SK-N-SH (cell line): ENCODE measurements around the gene CCT2. TPM values are rescaled to one million over a fixed set of nuclear protein-coding genes. Genes with fewer than 3 reads are reported as not detected.

Source experiments
- CTCF ChIA-PET: fragments of 300-600, 350-600 bp; formaldehyde crosslinking; extraction: SDS; loops from one replicate; lab custom pipeline; 2021; lab: Yijun Ruan, JAX
- POLR2A ChIA-PET: fragments of 350-600 bp; sonication (Branson Sonifier 250); formaldehyde crosslinking; extraction: SDS; loops from one replicate; lab custom pipeline; 2020; ENCODE audit warnings: antibody characterized with exemption, inconsistent platforms; lab: Yijun Ruan, JAX
- DNase-seq: peaks from one replicate; pipeline ENCODE4 v3.0.0; 2012
- H2AFZ ChIP-seq: fragments of 200-600 bp; sonication (generic); 2 replicates; pipeline ENCODE4 v1.8.1; 2016; ENCODE audit warnings: antibody characterized with exemption, mild to moderate bottlenecking, low read depth
- H3F3A ChIP-seq: fragments of 200-600 bp; sonication (generic); replicated peaks from 2 replicates; pipeline ENCODE3; 2016; ENCODE audit warnings: antibody characterized with exemption, mild to moderate bottlenecking; ENCODE audit not compliant: insufficient read depth
- H3K27ac ChIP-seq, 2 experiments: fragments of 200-500 bp in 1 of 2; fragments of 200-600 bp in 1 of 2; sonication (Bioruptor generic) in 1 of 2; sonication (generic), shearing (Covaris generic) in 1 of 2; 2 replicates each; pipeline versions ENCODE4 v1.5.1 to v1.6.1; 2014 to 2016; ENCODE audit warnings: low read depth in 2 of 2, inconsistent platforms in 1 of 2, low read length in 1 of 2, mild to moderate bottlenecking in 1 of 2, mixed read lengths in 1 of 2
- H3K27me3 ChIP-seq: fragments of 200-600 bp; sonication (generic), shearing (Covaris generic); 2 replicates; pipeline ENCODE4 v1.6.1; 2016; ENCODE audit warnings: mixed run types; ENCODE audit not compliant: insufficient read depth
- H3K36me3 ChIP-seq, 2 experiments: fragments of 200-500 bp in 1 of 2; fragments of 200-600 bp in 1 of 2; sonication (Bioruptor generic) in 1 of 2; sonication (generic) in 1 of 2; replicated peaks in 1 of 2; 2 replicates each; pipeline versions ENCODE3 to v1.5.1; 2014 to 2016; ENCODE audit warnings: low read length in 1 of 2, mild to moderate bottlenecking in 1 of 2; ENCODE audit not compliant: insufficient read depth in 2 of 2, control insufficient read depth in 1 of 2
- H3K4me1 ChIP-seq, 2 experiments: fragments of 200-500 bp in 1 of 2; fragments of 200-600 bp in 1 of 2; sonication (Bioruptor generic) in 1 of 2; sonication (generic), shearing (Covaris generic) in 1 of 2; 2 replicates each; pipeline versions ENCODE4 v1.5.1 to v1.6.1; 2014 to 2016; ENCODE audit warnings: low read depth in 1 of 2, low read length in 1 of 2, mixed run types in 1 of 2; ENCODE audit not compliant: insufficient read depth in 2 of 2, control insufficient read depth in 1 of 2
- H3K4me2 ChIP-seq: fragments of 200-600 bp; sonication (generic), shearing (Covaris generic); 2 replicates; pipeline ENCODE4 v1.6.1; 2017; ENCODE audit warnings: mixed run types
- H3K4me3 ChIP-seq, 2 experiments: fragments of 200-500 bp in 1 of 2; fragments of 200-600 bp in 1 of 2; sonication (Bioruptor generic) in 1 of 2; sonication (generic), shearing (Covaris generic) in 1 of 2; 2 replicates each; pipeline versions ENCODE4 v1.5.1 to v1.8.1; 2014 to 2016; ENCODE audit warnings: low read depth in 2 of 2, inconsistent platforms in 1 of 2, low read length in 1 of 2, mild to moderate bottlenecking in 1 of 2, mixed read lengths in 1 of 2, moderate library complexity in 1 of 2
- H3K79me2 ChIP-seq: fragments of 200-600 bp; sonication (generic); 2 replicates; pipeline ENCODE4 v1.8.1; 2017; ENCODE audit warnings: mild to moderate bottlenecking; ENCODE audit not compliant: insufficient read depth
- H3K9ac ChIP-seq: fragments of 200-600 bp; sonication (generic); 2 replicates; pipeline ENCODE4 v1.6.1; 2017; ENCODE audit warnings: mixed run types
- H3K9me2 ChIP-seq: fragments of 200-600 bp; sonication (generic); 2 replicates; pipeline ENCODE4 v1.6.1; 2017; ENCODE audit warnings: mixed run types
- H3K9me3 ChIP-seq: fragments of 200-600 bp; sonication (generic); 2 replicates; pipeline ENCODE4 v1.6.1; 2017; ENCODE audit warnings: mixed run types, mild to moderate bottlenecking, moderate library complexity
- H4K20me1 ChIP-seq: fragments of 200-600 bp; sonication (generic); 2 replicates; pipeline ENCODE4 v1.6.1; 2017; ENCODE audit warnings: mild to moderate bottlenecking, mixed run types; ENCODE audit not compliant: insufficient read depth
- CHD2 ChIP-seq: fragments of 150-350 bp; IDR thresholded peaks from 2 replicates; pipeline ENCODE4 v1.6.1; 2018; ENCODE audit warnings: low read length; ENCODE audit not compliant: partially characterized antibody
- CTCF ChIP-seq: fragments of 200-600 bp; sonication (generic); IDR thresholded peaks from 2 replicates; pipeline ENCODE4 v1.6.1; 2017; ENCODE audit warnings: antibody characterized with exemption, mild to moderate bottlenecking, moderate library complexity
- ELF1 ChIP-seq: IDR thresholded peaks from 2 replicates; pipeline ENCODE4 v1.4.0; 2012
- EP300 ChIP-seq, 2 experiments: IDR thresholded peaks; 2 replicates each; pipeline versions ENCODE4 v1.4.0 to v1.6.1; 2012; ENCODE audit warnings: borderline replicate concordance in 1 of 2, low read depth in 1 of 2, low read length in 1 of 2
- FOSL2 ChIP-seq: IDR thresholded peaks from 2 replicates; pipeline ENCODE4 v1.4.0; 2012; ENCODE audit warnings: low read depth, mild to moderate bottlenecking, moderate library complexity, borderline replicate concordance
- FOXJ3 ChIP-seq: sonication (generic); formaldehyde crosslinking; IDR thresholded peaks from 2 replicates; pipeline ENCODE4 v1.5.1; 2020; ENCODE audit warnings: mild to moderate bottlenecking, missing genetic modification reagents
- FOXM1 ChIP-seq: IDR thresholded peaks from 2 replicates; pipeline ENCODE4 v1.4.0; 2012; ENCODE audit warnings: low read depth, mild to moderate bottlenecking
- GABPA ChIP-seq: IDR thresholded peaks from 2 replicates; pipeline ENCODE4 v1.4.0; 2012; ENCODE audit warnings: low read depth, mild to moderate bottlenecking
- GATA2 ChIP-seq: sonication (generic); formaldehyde crosslinking; IDR thresholded peaks from 2 replicates; pipeline ENCODE4 v1.5.0; 2020; ENCODE audit warnings: mild to moderate bottlenecking, missing genetic modification reagents
- IRF3 ChIP-seq: fragments of 150-350 bp; IDR thresholded peaks from 2 replicates; pipeline ENCODE4 v1.6.1; 2016; ENCODE audit warnings: mild to moderate bottlenecking, low read depth, low read length
- PBX3 ChIP-seq: IDR thresholded peaks from 2 replicates; pipeline ENCODE4; 2012
- RAD21 ChIP-seq: IDR thresholded peaks from 2 replicates; pipeline ENCODE4 v1.6.1; 2012; ENCODE audit warnings: mild to moderate bottlenecking, low read length
- RCOR1 ChIP-seq: fragments of 150-350 bp; IDR thresholded peaks from 2 replicates; pipeline ENCODE4 v1.6.1; 2017; ENCODE audit warnings: antibody characterized with exemption, low read length
- REST ChIP-seq: IDR thresholded peaks from 2 replicates; pipeline ENCODE4 v1.6.1; 2012; ENCODE audit warnings: mild to moderate bottlenecking, low read depth, low read length, moderate library complexity
- SIN3A ChIP-seq: IDR thresholded peaks from 2 replicates; pipeline ENCODE4 v1.6.1; 2012; ENCODE audit warnings: low read depth, mild to moderate bottlenecking, low read length, moderate library complexity, borderline replicate concordance
- SMC3 ChIP-seq: IDR thresholded peaks from 2 replicates; pipeline ENCODE4 v1.6.1; 2012; ENCODE audit warnings: low read depth, low read length, improper control_type of control experiment
- TAF1 ChIP-seq: IDR thresholded peaks from 2 replicates; pipeline ENCODE4 v1.6.1; 2012; ENCODE audit warnings: low read depth, mild to moderate bottlenecking, low read length, moderate library complexity, borderline replicate concordance
- TCF12 ChIP-seq: IDR thresholded peaks from 2 replicates; pipeline ENCODE4 v1.4.0; 2012
- YY1 ChIP-seq: IDR thresholded peaks from 2 replicates; pipeline ENCODE4 v1.4.0; 2012; ENCODE audit warnings: low read depth, mild to moderate bottlenecking
- ZBTB33 ChIP-seq: IDR thresholded peaks from 2 replicates; pipeline ENCODE4 v1.4.0; 2012; ENCODE audit warnings: low read depth, borderline replicate concordance
- polyA plus RNA-seq, 3 experiments: library from polyadenylated mRNA; depleted of rRNA; stranded (reverse); fragments of >200 nt; gene quantifications; 2 replicates each; pipeline ENCODE4 v1.2.3, GENCODE V29; 2012

CCT2 gene
- polyA plus RNA-seq, 1 of the 3 experiments (the other 2 are of a cell fraction), result 181 TPM

- no peak for TF ChIP-seq EP300 (IDR thresholded peaks at IDR 0.05; ENCODE audit: borderline replicate concordance in 1 of 2, low read depth in 1 of 2, low read length in 1 of 2)
- TF ChIP-seq SIN3A, result no peak
- no peak for TF ChIP-seq ZBTB33
- no peak for TF ChIP-seq RCOR1
Observed at GRCh38 chr12:69610729-69611128, 25.5 kb downstream of the CCT2 start, which contains the start of gene LRRC10 (continued).

- H4K20me1 ChIP-seq, result no peaks in the 10 kb centered on the region
- no peak for DNase-seq
- CTCF ChIA-PET, result no interaction called here
Observed at GRCh38 chr12:69613351-69613750, 28.1 kb downstream of the CCT2 start.

More at GRCh38 chr12:69613351-69613750, 28.1 kb downstream of the CCT2 start:
- no peak overlapping the region for H3K9ac ChIP-seq
- POLR2A ChIA-PET, result no interaction called here
- TF ChIP-seq FOXJ3 (no peak), ELF1 (no peak), RCOR1 (no peak), TCF12 (no peak), TAF1 (no peak), ZBTB33 (no peak), SMC3 (no peak), GATA2 (CRISPR knock-in tag) (no peak), CHD2 (no peak), REST (no peak), GABPA (no peak), FOXM1 (no peak), CTCF (no peak), EP300 (IDR thresholded peaks at IDR 0.05; ENCODE audit: borderline replicate concordance in 1 of 2, low read depth in 1 of 2, low read length in 1 of 2) (no peak), YY1 (no peak), PBX3 (no peak), IRF3 (no peak), RAD21 (no peak), FOSL2 (no peak)
- no peaks in the 10 kb centered on the region for H3K9me2 ChIP-seq
- H3K36me3 ChIP-seq, result no peaks in the 10 kb centered on the region
- no peak overlapping the region for H3K27ac ChIP-seq
- no peak overlapping the region for H2AFZ ChIP-seq
- H3K4me3 ChIP-seq, result no peak overlapping the region
- H3K4me2 ChIP-seq, result no peak overlapping the region
- no peaks in the 10 kb centered on the region for H3K79me2 ChIP-seq
- H3K4me1 ChIP-seq, result no peaks in the 10 kb centered on the region
- H3F3A ChIP-seq, result no peaks in the 10 kb centered on the region
- no peaks in the 10 kb centered on the region for H3K9me3 ChIP-seq
- H3K27me3 ChIP-seq, result no peaks in the 10 kb centered on the region; the same call in 1 of the 2 replicates
